Ovary (tissue), 9 donors: ENCODE measurements around the gene KCTD18. TPM values are rescaled to one million over a fixed set of nuclear protein-coding genes. Genes with fewer than 3 reads are reported as not detected.

Source experiments
- DNase-seq, 5 donors: peaks; one replicate each; pipeline ENCODE4 v3.0.0-alpha.2; 2019 to 2020
- H3K27ac ChIP-seq, 2 donors: fragments of 200-600 bp; one replicate each; pipeline versions ENCODE4 v1.5.1 to v1.8.0; 2019 to 2022
- H3K27me3 ChIP-seq: fragments of 200-600 bp; one replicate; pipeline ENCODE4 v1.8.0; 2022
- H3K36me3 ChIP-seq: fragments of 200-600 bp; sonication (generic); one replicate; pipeline ENCODE4 v1.5.1; 2019
- H3K4me1 ChIP-seq: one replicate; pipeline ENCODE4 v1.8.1; 2013; ENCODE audit warnings: mild to moderate bottlenecking, moderate library complexity; ENCODE audit not compliant: insufficient read depth
- H3K4me3 ChIP-seq: fragments of 200-600 bp; sonication (generic); one replicate; pipeline ENCODE4 v1.5.1; 2017
- H3K9me3 ChIP-seq, 2 donors: fragments of 200-600 bp in 1 of 2; sonication (generic) in 1 of 2; one replicate each; pipeline versions ENCODE4 v1.5.1 to v1.8.1; 2013 to 2019; ENCODE audit warnings: mild to moderate bottlenecking in 1 of 2, moderate library complexity in 1 of 2
- CTCF ChIP-seq, 3 donors: fragments of 450-650 bp in 2 of 3; fragments of 200-600 bp in 1 of 3; IDR thresholded peaks; one replicate each; pipeline versions ENCODE4 v1.5.1 to v1.8.0; 2016 to 2022; ENCODE audit warnings: antibody characterized with exemption in 3 of 3, mild to moderate bottlenecking in 1 of 3
- EP300 ChIP-seq: sonication (generic); formaldehyde crosslinking; IDR thresholded peaks from one replicate; pipeline ENCODE4 v1.6.1; 2017; ENCODE audit warnings: antibody characterized with exemption
- POLR2A ChIP-seq: fragments of 450-650 bp; IDR thresholded peaks from one replicate; pipeline ENCODE4 v1.6.1; 2017; ENCODE audit warnings: antibody characterized with exemption, mild to moderate bottlenecking, moderate library complexity
- whole genome bisulfite sequencing, 3 donors: extraction: QIAGEN DNeasy Blood & Tissue Kit in 1 of 3; methylation state at CpG; one replicate each; pipeline versions ENCODE4 v1.1.5 to v1.1.7; 2013 to 2017; 5-methylcytosine and 5-hydroxymethylcytosine counted together
- intact Hi-C, 4 donors: fragments of 100-400 bp; cut with DNase I; formaldehyde crosslinking; loops; one replicate each; pipeline versions ENCODE4 v1.11.0 to v1.15.1; 2022 to 2023
- polyA plus RNA-seq, 2 donors: library from polyadenylated mRNA; stranded (reverse); fragments of 200-250 nt in 1 of 2; fragments of 350-450 nt in 1 of 2; fragmentation: Illumina TruSeq in 1 of 2; extraction: RNeasy Lipid Tissue Mini Kit (QIAGEN cat#74804) in 1 of 2; gene quantifications; one replicate each; pipeline ENCODE4 v1.2.3, GENCODE V29; 2013 to 2014
- total RNA-seq, 7 donors: library from RNA; depleted of rRNA in 2 of 7; stranded (reverse); fragments of >200 nt in 2 of 7; fragmentation: NEBNext Ultra II Directional in 3 of 7; extraction: Animal tissue kit (Norgen Biotek cat#: 25700) in 3 of 7; gene quantifications; one replicate each; pipeline versions ENCODE4 v1.1.0 to v1.2.4, GENCODE V29; 2016 to 2023
- donor health status: DM: no; HTN: no; CAD: no; lungs with moderate emphysema.
- donor health status: DM: no; HTN: no; CAD: no.
- donor health status: Bipolar disorder and iron deficiency.
- donor health status: DM: yes; HTN: yes; CAD: no.
- donor health status: DM: no; HTN: no; CAD: no.
- donor health status: DM: yes; HTN: yes; CAD: no.

The KCTD18 gene
- total and polyA plus RNA-seq, 9 donors = 9.5 to 15.1 (median 12.1) TPM

- no peak for DNase-seq
- H3K4me3 ChIP-seq = no peak overlapping the region
- peaks cover under 1% of the 10 kb centered on the region for H3K4me1 ChIP-seq
- TF ChIP-seq POLR2A (no peak), CTCF (IDR thresholded peaks at IDR 0.05) (no peak), EP300 (no peak)
- intact Hi-C loops = loop anchor here in 3 of 4 donors (10.0 kb wide), 2 partner anchors 168 to 488 kb away; partner anchors contain the start of gene SPATS2L (in 2 of the 3)
- H3K36me3 ChIP-seq = no peaks in the 10 kb centered on the region
- 91 to 92% (median 91%) methylated on average over 14 of the region's 14 CpGs for WGBS, 3 donors
- no peaks in the 10 kb centered on the region for H3K9me3 ChIP-seq
- no peak overlapping the region for H3K27ac ChIP-seq
- H3K27me3 ChIP-seq = no peaks in the 10 kb centered on the region
Measured at GRCh38 chr2:200472853-200473464, 36.9 kb downstream of the KCTD18 start.

GRCh38 chr2:200471928-200472645 is 37.8 kb downstream of the KCTD18 start:
- H3K27ac ChIP-seq = no peak overlapping the region
- no peak overlapping the region for H3K4me3 ChIP-seq
- TF ChIP-seq CTCF (IDR thresholded peaks at IDR 0.05) (no peak), EP300 (no peak), POLR2A (no peak)
- H3K9me3 ChIP-seq = no peaks in the 10 kb centered on the region
- intact Hi-C loops = loop anchor here in 3 of 4 donors (10.0 kb wide), 2 partner anchors 167 to 487 kb away; partner anchors contain the start of gene SPATS2L (in 2 of the 3)
- WGBS, 3 donors = 86 to 90% (median 86%) methylated on average over 8 of the region's 8 CpGs
- no peak for DNase-seq
- H3K4me1 ChIP-seq = peaks cover 2% of the 10 kb centered on the region
- no peaks in the 10 kb centered on the region for H3K36me3 ChIP-seq
- no peaks in the 10 kb centered on the region for H3K27me3 ChIP-seq

GRCh38 chr2:200471324-200471848 is 38.5 kb downstream of the KCTD18 start:
- intact Hi-C loops = loop anchor here in 3 of 4 donors (10.0 kb wide), 2 partner anchors 167 to 487 kb away; partner anchors contain the start of gene SPATS2L (in 2 of the 3)
- Histone ChIP-seq H3K27me3 (no peaks in the 10 kb centered on the region), H3K4me1 (peaks cover 2% of the 10 kb centered on the region), H3K4me3 (no peak overlapping the region), H3K27ac (no peak overlapping the region), H3K36me3 (no peaks in the 10 kb centered on the region), H3K9me3 (no peaks in the 10 kb centered on the region)
- DNase-seq = no peak
- WGBS, 3 donors = 69 to 75% (median 70%) methylated on average over 8 of the region's 8 CpGs
- TF ChIP-seq EP300 (no peak), POLR2A (no peak), CTCF (IDR thresholded peaks at IDR 0.05) (no peak)

GRCh38 chr2:200470230-200470629 is 39.6 kb downstream of the KCTD18 start:
- Histone ChIP-seq H3K4me3 (no peak overlapping the region), H3K36me3 (no peaks in the 10 kb centered on the region), H3K9me3 (no peaks in the 10 kb centered on the region), H3K4me1 (peaks cover 2% of the 10 kb centered on the region), H3K27ac (no peak overlapping the region), H3K27me3 (no peaks in the 10 kb centered on the region)
- TF ChIP-seq EP300 (no peak), POLR2A (no peak)
- intact Hi-C loops = loop anchor here in 3 of 4 donors (10.0 kb wide), 2 partner anchors 165 to 485 kb away; partner anchors contain the start of gene SPATS2L (in 2 of the 3)
- 30 to 43% (median 42%) methylated on average over 3 of the region's 3 CpGs for WGBS, 3 donors
- DNase-seq = no peak
